IPS-18c (cell line): ENCODE measurements around the gene VTI1A.
"Not testable (repeated sequence)": the region's sequence is repeated elsewhere in the genome, so short reads cannot be mapped to it uniquely, and the experiment has no call there.

Source experiments
- H3K4me3 ChIP-seq: 2 replicates; pipeline ENCODE4 v1.7.0; 2013; ENCODE audit warnings: low read depth, mild to moderate bottlenecking, low read length, moderate library complexity; ENCODE audit not compliant: insufficient read depth
- H3K9me3 ChIP-seq: one replicate; pipeline ENCODE4 v1.6.1; 2013; ENCODE audit warnings: mild to moderate bottlenecking, low read length, moderate library complexity; ENCODE audit not compliant: control insufficient read depth, insufficient read depth

The VTI1A gene

DNA sequence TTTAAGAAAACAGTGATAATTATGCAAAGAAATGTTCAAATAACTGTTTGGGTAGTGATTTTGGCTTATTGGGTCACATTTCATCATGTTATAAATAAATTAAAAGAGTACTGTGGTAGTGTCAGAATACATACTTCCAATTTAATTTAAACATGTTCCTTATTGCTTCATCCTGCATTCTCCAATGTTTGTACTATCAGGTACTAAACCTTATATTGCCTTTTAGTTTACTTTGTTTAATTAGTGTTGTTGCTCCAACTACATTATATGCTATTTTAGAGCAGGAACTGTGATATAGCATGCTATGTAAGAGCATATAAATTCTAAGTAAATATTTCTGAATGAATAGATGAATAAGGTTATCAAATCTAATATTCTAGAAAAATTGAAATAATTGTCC is 40.9 kb downstream of the VTI1A start:
- H3K4me3 ChIP-seq = no peak overlapping the region
- H3K9me3 ChIP-seq = no peaks in the 10 kb centered on the region

- Histone ChIP-seq H3K4me3 (no peak overlapping the region), H3K9me3 (no peaks in the 10 kb centered on the region)
These were observed 43.5 kb downstream of the VTI1A start for GRCh38 chr10:112490545-112490944.

GRCh38 chr10:112491144-112491543 is 44.1 kb downstream of the VTI1A start:
- Histone ChIP-seq H3K4me3 (no peak overlapping the region), H3K9me3 (no peaks in the 10 kb centered on the region)

DNA sequence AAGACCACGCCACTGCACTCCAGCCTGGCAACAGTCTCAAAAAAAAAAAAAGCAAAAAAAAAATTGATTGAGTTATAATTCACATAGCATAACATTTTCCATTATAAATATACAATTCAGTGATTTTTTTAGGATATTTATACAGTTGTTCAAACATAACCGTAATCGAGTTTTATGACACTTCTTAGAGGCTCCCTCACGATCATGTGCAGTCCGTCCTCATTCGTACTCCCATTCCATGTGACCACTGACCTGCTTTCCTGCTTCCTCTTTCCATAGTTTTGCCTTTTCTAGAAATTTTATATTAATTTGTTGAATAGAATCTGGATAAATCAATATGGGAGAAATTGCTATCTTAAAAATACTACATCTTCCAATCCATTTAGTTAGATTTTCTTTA is 45.7 kb downstream of the VTI1A start:
- Histone ChIP-seq H3K9me3 (no peaks in the 10 kb centered on the region), H3K4me3 (no peak overlapping the region)

DNA sequence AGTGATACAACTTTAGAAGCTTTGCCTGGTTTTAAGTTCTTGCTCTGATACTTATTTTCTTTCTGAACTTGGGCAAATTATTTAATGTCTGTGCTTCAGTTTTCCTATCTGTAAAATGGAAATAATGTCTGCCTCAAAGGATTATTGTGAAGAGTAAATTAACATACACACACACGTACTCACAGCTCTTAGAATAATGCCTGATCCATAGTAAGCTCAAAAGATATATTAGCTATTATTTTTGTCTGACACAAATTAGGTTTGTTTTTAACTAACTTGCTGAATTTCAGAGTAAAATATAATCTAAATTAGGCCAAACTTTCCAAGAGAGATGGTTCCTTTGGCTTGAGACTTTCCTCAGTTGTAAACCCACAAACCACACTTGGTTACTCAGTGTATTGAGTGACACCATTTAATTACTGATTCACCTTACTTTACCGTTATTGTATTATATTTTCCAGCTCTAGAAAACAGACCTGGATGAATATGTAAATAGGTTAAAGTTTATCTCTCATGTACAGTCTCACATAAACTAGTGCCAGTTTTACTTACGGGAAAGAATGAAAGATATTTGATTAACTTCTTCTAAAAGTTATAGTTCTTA is 50.4 kb downstream of the VTI1A start:
- H3K9me3 ChIP-seq = no peaks in the 10 kb centered on the region
- no peak overlapping the region for H3K4me3 ChIP-seq

DNA sequence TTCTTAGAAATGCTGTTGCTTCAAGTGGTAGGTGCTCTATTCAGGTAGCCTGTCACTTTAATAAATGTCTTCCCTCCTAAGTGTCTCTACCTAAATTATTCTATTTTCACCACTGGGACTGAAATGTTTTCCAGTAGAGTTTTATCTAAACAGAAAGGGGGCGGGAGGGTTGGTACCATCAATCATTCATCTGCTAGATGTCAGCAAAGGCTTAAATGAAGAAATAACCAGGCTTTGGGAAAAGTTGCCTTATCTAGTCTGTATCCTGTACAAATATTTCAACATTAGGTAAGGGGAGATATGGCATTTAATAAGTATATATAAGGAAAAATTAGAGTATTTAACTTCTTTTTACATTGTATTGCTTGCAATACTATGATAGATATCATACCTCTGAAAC is 51.8 kb downstream of the VTI1A start:
- no peak overlapping the region for H3K4me3 ChIP-seq
- H3K9me3 ChIP-seq = no peaks in the 10 kb centered on the region

- not testable (repeated sequence) for H3K4me3 ChIP-seq, H3K9me3 ChIP-seq
These were observed 53.0 kb downstream of the VTI1A start for GRCh38 chr10:112499985-112500384.

GRCh38 chr10:112502536-112502935 is 55.5 kb downstream of the VTI1A start:
- Histone ChIP-seq H3K4me3 (no peak overlapping the region), H3K9me3 (no peaks in the 10 kb centered on the region)

- Histone ChIP-seq H3K4me3 (no peak overlapping the region), H3K9me3 (no peaks in the 10 kb centered on the region)
These were observed 56.6 kb downstream of the VTI1A start for GRCh38 chr10:112503643-112504042.

GRCh38 chr10:112507046-112507445 is 60.0 kb downstream of the VTI1A start:
- H3K9me3 ChIP-seq = no peaks in the 10 kb centered on the region
- no peak overlapping the region for H3K4me3 ChIP-seq

- H3K4me3 ChIP-seq = no peak overlapping the region
- H3K9me3 ChIP-seq = no peaks in the 10 kb centered on the region
These were observed 61.0 kb downstream of the VTI1A start for GRCh38 chr10:112507988-112508387.

DNA sequence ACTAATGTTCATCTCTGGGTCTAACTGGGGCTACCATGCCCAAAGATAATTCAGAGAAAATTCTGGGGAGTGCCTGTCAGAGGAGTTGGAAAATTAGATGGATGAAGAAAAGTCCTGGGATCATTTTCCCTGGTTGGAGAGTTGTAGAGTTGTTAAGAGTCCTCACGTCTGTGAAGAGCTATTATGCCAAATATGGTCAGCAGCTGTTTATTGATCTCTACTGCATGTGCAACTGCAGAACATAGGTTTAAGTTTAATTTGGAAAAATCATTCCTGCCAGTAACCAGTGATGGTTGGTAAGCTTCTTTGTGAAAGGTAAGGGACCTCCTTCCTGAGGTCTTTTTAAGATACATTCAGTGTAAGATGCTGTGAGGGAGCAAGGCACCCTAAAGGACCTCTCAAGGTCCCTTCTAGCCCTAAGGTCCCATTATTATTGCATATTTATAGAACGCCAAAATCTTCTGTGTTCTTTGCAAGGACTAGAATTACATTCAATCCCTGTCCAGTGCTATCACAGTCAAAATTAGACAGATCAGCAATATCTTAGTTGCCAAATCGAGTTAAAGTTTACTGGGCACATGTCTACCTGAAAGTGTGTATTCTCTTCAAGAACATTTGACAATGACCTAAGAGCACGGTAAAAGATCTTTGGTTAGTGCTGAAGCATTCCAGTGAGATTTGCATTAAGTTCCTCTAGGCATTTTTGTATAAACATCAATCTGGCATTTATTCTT is 62.7 kb downstream of the VTI1A start:
- no peak overlapping the region for H3K4me3 ChIP-seq
- no peaks in the 10 kb centered on the region for H3K9me3 ChIP-seq

GRCh38 chr10:112510384-112510783 is 63.4 kb downstream of the VTI1A start:
- no peaks in the 10 kb centered on the region for H3K9me3 ChIP-seq
- no peak overlapping the region for H3K4me3 ChIP-seq

- H3K4me3 ChIP-seq = no peak overlapping the region
These were observed 65.3 kb downstream of the VTI1A start for GRCh38 chr10:112512294-112512693.

GRCh38 chr10:112515126-112515525 is 68.1 kb downstream of the VTI1A start:
- Histone ChIP-seq H3K4me3 (no peak overlapping the region), H3K9me3 (no peaks in the 10 kb centered on the region)

More at GRCh38 chr10:112512294-112512693, 65.3 kb downstream of the VTI1A start:
- H3K9me3 ChIP-seq = no peaks in the 10 kb centered on the region

DNA sequence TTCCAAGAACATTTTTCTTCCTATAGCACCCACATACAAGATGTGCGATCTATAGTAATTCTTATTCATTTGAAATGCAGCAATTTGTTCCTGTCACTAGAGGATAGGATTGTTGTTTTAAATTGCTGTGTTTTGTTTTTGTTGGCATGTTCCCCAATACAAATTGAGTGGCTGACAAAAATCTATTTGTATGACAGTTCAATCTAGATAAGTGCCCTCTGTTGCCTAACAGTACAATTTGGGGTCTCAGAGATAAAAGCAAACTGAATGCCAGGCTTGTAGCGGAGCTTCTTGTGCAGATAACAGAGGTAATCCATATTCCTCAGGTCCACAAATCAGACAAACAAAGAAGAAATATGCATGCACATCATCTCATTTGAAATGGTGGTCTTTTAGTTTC is 68.8 kb downstream of the VTI1A start:
- Histone ChIP-seq H3K9me3 (no peaks in the 10 kb centered on the region), H3K4me3 (no peak overlapping the region)

- Histone ChIP-seq H3K4me3 (no peak overlapping the region), H3K9me3 (no peaks in the 10 kb centered on the region)
These were observed 70.4 kb downstream of the VTI1A start for GRCh38 chr10:112517451-112517862.

DNA sequence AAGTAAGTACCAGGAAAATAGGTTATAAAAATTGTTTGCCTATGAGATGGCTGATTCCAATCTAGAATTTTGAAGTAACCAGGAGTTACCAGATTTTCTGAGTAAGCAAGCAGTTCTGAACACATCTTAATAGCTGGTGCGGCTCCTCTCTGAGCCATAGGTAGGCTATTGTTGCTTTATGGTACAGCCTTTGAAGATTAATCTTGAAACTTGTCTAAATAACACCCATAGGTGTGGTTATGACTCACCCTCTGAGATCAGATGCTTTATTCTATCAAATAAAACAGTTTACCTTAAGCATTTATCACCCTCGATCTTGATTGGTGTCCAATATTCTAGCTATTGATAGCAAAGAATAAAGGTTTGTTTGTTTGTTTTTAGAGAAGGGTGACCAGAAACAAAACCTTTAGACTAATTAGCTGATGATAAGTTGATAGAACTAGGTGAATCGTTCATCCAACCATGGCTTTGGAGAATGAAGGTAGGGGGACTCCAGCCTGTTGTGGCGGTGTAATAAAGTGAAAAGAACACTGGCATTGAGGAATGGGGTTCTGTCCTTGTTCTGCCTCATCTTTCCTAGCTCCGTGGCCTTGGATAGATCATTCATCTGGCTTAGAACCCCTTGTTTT is 72.2 kb downstream of the VTI1A start:
- Histone ChIP-seq H3K4me3 (no peak overlapping the region), H3K9me3 (no peaks in the 10 kb centered on the region)
